Spinal cord (tissue), 10 donors: ENCODE data around the gene SPRED3. TPM values are rescaled to one million over a fixed set of nuclear protein-coding genes. Genes with fewer than 3 reads are reported as not detected.
"Not testable (repeated sequence)": the region's sequence is repeated elsewhere in the genome, so short reads cannot be mapped to it uniquely, and the experiment has no call there.

ENCODE experiments used
- DNase-seq, 6 donors: peaks; one replicate each; pipeline versions ENCODE4 v3.0.0 to v3.0.0-alpha.2; 2013 to 2015; ENCODE audit warnings: low spot score in 6 of 6, low read depth in 4 of 6
- H3K27ac ChIP-seq: one replicate; pipeline ENCODE4 v1.5.1; 2013; ENCODE audit warnings: low read depth, low read length, control low read depth
- H3K27me3 ChIP-seq: one replicate; pipeline ENCODE4 v1.6.1; 2013; ENCODE audit warnings: low read length; ENCODE audit not compliant: control insufficient read depth, insufficient read depth
- H3K36me3 ChIP-seq: one replicate; pipeline ENCODE4 v1.6.1; 2013; ENCODE audit warnings: low read length; ENCODE audit not compliant: control insufficient read depth, insufficient read depth
- H3K4me1 ChIP-seq: one replicate; pipeline ENCODE4 v1.6.1; 2013; ENCODE audit warnings: low read length; ENCODE audit not compliant: control insufficient read depth, insufficient read depth
- H3K4me3 ChIP-seq: one replicate; pipeline ENCODE4 v1.5.1; 2013; ENCODE audit warnings: low read depth, low read length, control low read depth
- H3K9me3 ChIP-seq: one replicate; pipeline ENCODE4 v1.6.1; 2013; ENCODE audit warnings: low read length; ENCODE audit not compliant: control insufficient read depth, insufficient read depth
- WGBS: methylation state at CpG from one replicate; pipeline ENCODE4 v1.1.5; 2013; ENCODE audit warnings: missing lambda C conversion rate; ENCODE audit not compliant: insufficient coverage; 5-methylcytosine and 5-hydroxymethylcytosine counted together
- polyA plus RNA-seq, 2 donors: library from polyadenylated mRNA; unstranded; fragments of 120-200 nt; gene quantifications; one replicate each; pipeline ENCODE4 v1.2.1, GENCODE V29; 2013; ENCODE audit not compliant: insufficient read length in 2 of 2
- total RNA-seq, 2 donors: library from RNA; depleted of rRNA in 1 of 2; stranded (reverse); fragments of 120-200 nt in 1 of 2; fragments of >200 nt in 1 of 2; gene quantifications; one replicate each; pipeline versions ENCODE4 v1.2.3 to v1.2.4, GENCODE V29; 2013 to 2014
- donor health status: healthy.

The SPRED3 gene
- total and polyA plus RNA-seq, 4 donors = 1.3 to 9.3 (median 5.1) TPM

- Histone ChIP-seq H3K27me3 (peaks cover 29% of the 10 kb centered on the region), H3K4me1 (peaks cover 18% of the 10 kb centered on the region)
- 59% methylated on average over 12 of the region's 18 CpGs for WGBS
These were observed 29.1 kb upstream of the SPRED3 start for GRCh38 chr19:38359242-38360021.

DNA sequence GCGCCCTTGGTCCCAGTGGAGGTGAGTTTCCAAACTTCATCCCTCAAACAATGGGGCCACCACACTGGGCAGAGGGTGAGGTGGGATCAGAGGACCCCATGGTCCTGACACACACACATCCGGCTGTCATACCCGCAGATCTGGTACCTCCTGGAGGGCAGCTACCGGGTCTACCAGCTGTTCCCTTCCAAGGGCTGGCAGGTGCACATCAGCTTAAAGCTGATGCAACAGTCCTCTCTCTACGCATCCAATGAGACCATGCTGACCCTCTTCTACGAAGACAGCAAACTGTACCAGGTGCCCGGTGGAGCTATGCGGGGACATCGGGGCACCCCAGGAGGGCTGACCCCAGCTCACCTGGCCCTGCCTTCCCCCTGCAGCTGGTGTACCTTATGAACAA lies 28.1 kb upstream of the SPRED3 start:
- Histone ChIP-seq H3K36me3 (no peaks in the 10 kb centered on the region), H3K4me1 (peaks cover 18% of the 10 kb centered on the region), H3K27ac (no peak overlapping the region), H3K9me3 (no peaks in the 10 kb centered on the region), H3K27me3 (peaks cover 29% of the 10 kb centered on the region), H3K4me3 (no peak overlapping the region)
- 86% methylated on average over 8 of the region's 9 CpGs for WGBS
- no peak for DNase-seq

More at GRCh38 chr19:38359242-38360021, 29.1 kb upstream of the SPRED3 start:
- no peaks in the 10 kb centered on the region for H3K36me3 ChIP-seq
- H3K4me3 ChIP-seq = no peak overlapping the region
- H3K9me3 ChIP-seq = no peaks in the 10 kb centered on the region
- no peak overlapping the region for H3K27ac ChIP-seq
- no peak for DNase-seq

GRCh38 chr19:38360839-38361631 lies 27.5 kb upstream of the SPRED3 start:
- no peaks in the 10 kb centered on the region for H3K9me3 ChIP-seq
- peaks cover 29% of the 10 kb centered on the region for H3K27me3 ChIP-seq
- no peak overlapping the region for H3K27ac ChIP-seq
- whole genome bisulfite sequencing = 26% methylated on average over 21 of the region's 23 CpGs
- H3K4me3 ChIP-seq = peak overlapping the region; percentile 55
- peaks cover 18% of the 10 kb centered on the region for H3K4me1 ChIP-seq
- H3K36me3 ChIP-seq = no peaks in the 10 kb centered on the region
- DNase-seq = no peak

DNA sequence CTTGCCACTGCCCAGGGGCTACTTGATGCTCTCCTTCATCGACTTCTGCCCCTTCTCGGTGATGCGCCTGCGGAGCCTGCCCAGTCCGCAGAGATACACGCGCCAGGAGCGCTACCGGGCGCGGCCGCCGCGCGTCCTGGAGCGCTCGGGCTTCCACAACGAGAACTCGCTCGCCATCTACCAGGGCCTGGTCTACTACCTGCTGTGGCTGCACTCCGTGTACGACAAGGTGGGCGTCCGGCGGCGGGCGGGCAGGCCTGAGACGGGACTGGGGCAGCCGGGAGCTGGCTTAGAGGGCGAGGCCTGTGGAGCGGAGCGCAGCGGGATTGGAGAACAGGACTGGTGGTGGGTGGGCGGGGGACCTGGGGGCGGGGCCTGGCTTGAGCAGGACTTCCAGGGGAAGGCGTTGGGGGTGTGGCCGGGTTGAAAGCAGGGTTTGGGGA lies 26.8 kb upstream of the SPRED3 start:
- no peaks in the 10 kb centered on the region for H3K36me3 ChIP-seq
- H3K4me3 ChIP-seq = peak overlapping the region; percentile 55
- H3K27ac ChIP-seq = no peak overlapping the region
- peaks cover 18% of the 10 kb centered on the region for H3K4me1 ChIP-seq
- peaks cover 26% of the 10 kb centered on the region for H3K27me3 ChIP-seq
- peak in 4 of 6 donors; percentile 40 to 94 (median 72) for DNase-seq
- 0% methylated on average over 36 of the region's 37 CpGs for WGBS
- H3K9me3 ChIP-seq = no peaks in the 10 kb centered on the region

DNA sequence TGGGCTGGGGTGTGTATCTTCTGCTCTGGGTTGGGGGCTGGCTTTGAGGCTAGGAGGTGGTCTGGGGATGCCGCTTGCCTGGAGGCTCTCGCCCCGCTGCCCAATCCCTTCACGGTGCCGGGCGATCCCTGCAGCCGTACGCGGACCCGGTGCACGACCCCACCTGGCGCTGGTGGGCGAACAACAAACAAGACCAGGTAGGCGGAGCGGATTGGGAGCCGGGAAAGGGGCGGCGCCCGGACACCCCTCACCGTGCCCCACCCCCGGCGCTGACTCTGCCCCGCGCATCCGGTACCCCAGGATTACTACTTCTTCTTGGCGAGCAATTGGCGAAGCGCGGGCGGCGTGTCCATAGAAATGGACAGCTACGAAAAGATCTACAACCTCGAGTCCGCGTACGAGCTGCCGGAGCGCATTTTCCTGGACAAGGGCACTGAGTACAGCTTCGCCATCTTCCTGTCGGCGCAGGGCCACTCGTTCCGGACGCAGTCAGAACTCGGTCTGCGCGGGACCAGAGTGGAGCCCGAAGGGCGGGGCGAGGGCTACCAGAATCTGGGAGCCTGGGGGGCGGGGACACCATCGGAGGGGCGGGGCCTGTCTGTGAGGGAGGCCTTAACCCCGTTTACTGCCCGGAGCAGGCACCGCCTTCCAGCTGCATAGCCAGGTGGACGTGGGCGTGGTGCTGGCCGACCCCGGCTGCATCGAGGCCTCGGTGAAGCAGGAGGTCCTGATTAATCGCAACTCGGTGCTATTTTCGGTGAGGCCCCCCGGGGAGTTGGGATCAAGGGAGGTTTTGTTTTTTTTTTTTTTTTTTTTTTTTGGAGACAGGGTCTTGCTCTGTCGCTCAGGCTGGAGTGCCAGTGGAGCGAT lies 26.2 kb upstream of the SPRED3 start:
- WGBS = 2% methylated on average over 64 of the region's 68 CpGs
- H3K4me1 ChIP-seq = peaks cover 18% of the 10 kb centered on the region
- H3K36me3 ChIP-seq = no peaks in the 10 kb centered on the region
- H3K27me3 ChIP-seq = peaks cover 26% of the 10 kb centered on the region
- H3K9me3 ChIP-seq = no peaks in the 10 kb centered on the region
- H3K27ac ChIP-seq = no peak overlapping the region
- peak overlapping the region; percentile 55 for H3K4me3 ChIP-seq
- peak in 2 of 6 donors; percentile 26 to 55 for DNase-seq

DNA sequence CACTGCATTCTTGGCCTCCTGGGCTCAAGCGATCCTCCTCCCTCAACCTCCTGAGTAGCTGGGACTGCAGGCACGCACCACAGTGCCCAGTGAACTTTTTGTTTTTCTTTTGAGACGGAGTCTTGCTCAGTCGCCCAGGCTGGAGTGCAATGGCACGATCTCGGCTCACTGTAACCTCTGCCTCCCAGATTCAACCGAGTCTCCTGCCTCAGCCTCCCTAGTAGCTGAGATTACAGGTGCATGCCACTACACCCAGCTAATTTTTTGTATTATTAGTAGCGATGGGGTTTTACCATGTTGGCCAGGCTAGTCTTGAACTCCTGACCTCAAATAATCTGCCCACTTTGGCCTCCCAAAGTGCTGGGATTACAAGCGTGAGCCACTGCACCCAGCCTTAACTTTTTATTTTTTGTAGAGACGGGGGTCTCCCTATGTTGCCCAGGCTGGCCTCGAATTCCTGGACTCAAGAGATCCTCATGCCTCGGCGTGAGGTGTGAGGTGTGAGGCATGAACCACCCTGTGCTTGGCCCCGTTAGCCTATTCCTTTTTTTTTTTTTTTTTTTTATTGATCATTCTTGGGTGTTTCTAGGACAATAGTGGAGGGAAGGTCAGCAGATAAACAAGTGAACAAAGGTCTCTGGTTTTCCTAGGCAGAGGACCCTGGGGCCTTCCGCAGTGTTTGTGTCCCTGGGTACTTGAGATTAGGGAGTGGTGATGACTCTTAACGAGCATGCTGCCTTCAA lies 25.4 kb upstream of the SPRED3 start:
- not testable (repeated sequence) for H3K9me3 ChIP-seq, H3K36me3 ChIP-seq, H3K27ac ChIP-seq, DNase-seq
- Histone ChIP-seq H3K27me3 (peaks cover 26% of the 10 kb centered on the region), H3K4me3 (peak overlapping the region; percentile 55), H3K4me1 (peaks cover 18% of the 10 kb centered on the region)
- WGBS = 62% methylated on average over 3 of the region's 16 CpGs

DNA sequence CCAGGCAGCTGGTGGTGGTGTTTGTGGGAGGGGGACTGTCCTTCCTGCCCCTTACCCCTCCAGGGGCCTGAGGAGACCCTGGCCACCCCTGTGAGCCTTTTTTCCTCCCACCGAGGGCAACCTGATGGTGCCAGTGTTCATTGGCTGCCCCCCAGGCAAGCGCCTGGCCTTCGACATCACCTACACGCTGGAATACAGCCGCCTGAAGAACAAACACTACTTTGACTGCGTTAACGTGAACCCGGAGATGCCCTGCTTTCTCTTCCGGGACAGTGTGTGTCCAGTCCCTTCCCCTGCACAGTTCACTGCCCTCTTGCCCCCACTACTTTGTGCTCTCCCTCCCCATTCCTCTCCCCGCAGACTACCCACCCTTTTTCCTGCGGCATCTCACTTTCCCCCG lies 21.5 kb upstream of the SPRED3 start:
- 78% methylated on average over 12 of the region's 12 CpGs for WGBS

DNA sequence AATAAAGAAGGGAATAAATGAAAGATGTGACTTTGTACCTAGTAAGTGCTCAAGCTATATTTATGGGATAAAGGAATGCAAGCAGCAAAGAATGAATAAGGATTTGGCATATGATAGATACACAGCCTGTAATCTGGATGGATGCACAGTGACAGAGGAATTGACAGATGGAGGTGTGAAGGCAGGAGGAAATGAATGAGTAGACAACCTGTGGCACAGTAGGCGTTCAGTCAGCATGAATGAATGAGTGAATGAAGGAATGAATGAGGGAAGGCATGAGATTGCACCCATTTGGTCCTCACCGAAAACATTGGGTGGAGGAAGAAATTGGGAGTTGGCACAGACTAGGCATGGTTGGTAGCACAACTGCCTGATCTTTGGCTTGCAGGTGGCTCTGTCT lies 18.9 kb upstream of the SPRED3 start:
- Histone ChIP-seq H3K4me3 (no peak overlapping the region), H3K9me3 (no peaks in the 10 kb centered on the region), H3K27ac (no peak overlapping the region), H3K36me3 (no peaks in the 10 kb centered on the region), H3K4me1 (peaks cover 4% of the 10 kb centered on the region), H3K27me3 (no peaks in the 10 kb centered on the region)
- no peak for DNase-seq
- WGBS = 90% methylated on average over 2 of the region's 2 CpGs

More for the DNA sequence above, 21.5 kb upstream of the SPRED3 start:
- Histone ChIP-seq H3K4me3 (no peak overlapping the region), H3K9me3 (no peaks in the 10 kb centered on the region), H3K27me3 (peaks cover 8% of the 10 kb centered on the region), H3K27ac (no peak overlapping the region), H3K36me3 (no peaks in the 10 kb centered on the region), H3K4me1 (peaks cover 10% of the 10 kb centered on the region)
- DNase-seq = no peak

GRCh38 chr19:38370299-38370698 lies 18.2 kb upstream of the SPRED3 start:
- Histone ChIP-seq H3K36me3 (no peaks in the 10 kb centered on the region), H3K9me3 (no peaks in the 10 kb centered on the region), H3K27me3 (no peaks in the 10 kb centered on the region), H3K4me1 (peaks cover 5% of the 10 kb centered on the region), H3K27ac (no peak overlapping the region), H3K4me3 (no peak overlapping the region)
- peak in 1 of 6 donors; percentile 49 for DNase-seq
- 76% methylated on average over 12 of the region's 12 CpGs for WGBS
